Smooth muscle cell (in vitro differentiated cells): ENCODE results near the gene NKG7. TPM values are rescaled to one million over a fixed set of nuclear protein-coding genes. Genes with fewer than 3 reads are reported as not detected.

Experiments used
- DNase-seq: peaks from one replicate; lab custom pipeline; 2025; ENCODE audit not compliant: unreplicated experiment; lab: John Stamatoyannopoulos, UW
- H2AFZ ChIP-seq: fragments of 200-600 bp; sonication (generic); 2 replicates; pipeline ENCODE4 v1.6.0; 2016; ENCODE audit warnings: antibody characterized with exemption, low read depth, mild to moderate bottlenecking
- H3F3A ChIP-seq: fragments of 200-600 bp; sonication (generic); 2 replicates; pipeline ENCODE4 v1.6.0; 2017; ENCODE audit warnings: antibody characterized with exemption, low read depth
- H3K27ac ChIP-seq: fragments of 200-600 bp; sonication (generic); 2 replicates; pipeline ENCODE4 v1.5.1; 2016; ENCODE audit warnings: low read depth, mild to moderate bottlenecking
- H3K27me3 ChIP-seq: fragments of 200-600 bp; sonication (generic); 2 replicates; pipeline ENCODE4 v1.6.1; 2016; ENCODE audit warnings: low read depth, mild to moderate bottlenecking
- H3K36me3 ChIP-seq: fragments of 200-600 bp; sonication (generic); 2 replicates; pipeline ENCODE4 v1.5.1; 2016; ENCODE audit warnings: low read depth
- H3K4me1 ChIP-seq: fragments of 200-600 bp; sonication (generic); 2 replicates; pipeline ENCODE4 v1.5.1; 2016; ENCODE audit warnings: low read depth
- H3K4me2 ChIP-seq: fragments of 200-600 bp; sonication (generic); 2 replicates; pipeline ENCODE4 v1.6.0; 2016; ENCODE audit warnings: mild to moderate bottlenecking
- H3K4me3 ChIP-seq: fragments of 200-600 bp; sonication (generic); 2 replicates; pipeline ENCODE4 v1.5.1; 2016; ENCODE audit warnings: mild to moderate bottlenecking
- H3K79me2 ChIP-seq: fragments of 200-600 bp; sonication (generic); 2 replicates; pipeline ENCODE4 v1.6.0; 2016; ENCODE audit warnings: low read depth, mild to moderate bottlenecking
- H3K9ac ChIP-seq: fragments of 200-600 bp; sonication (generic); 2 replicates; pipeline ENCODE4 v1.6.0; 2016; ENCODE audit warnings: low read depth
- H3K9me3 ChIP-seq: fragments of 200-600 bp; sonication (generic); replicated peaks from 2 replicates; pipeline ENCODE4 v1.5.1; 2016; ENCODE audit warnings: low read depth
- H4K20me1 ChIP-seq: fragments of 200-600 bp; sonication (generic); 2 replicates; pipeline ENCODE4 v1.6.0; 2016; ENCODE audit warnings: low read depth
- CTCF ChIP-seq: fragments of 200-600 bp; sonication (generic); IDR thresholded peaks from 2 replicates; pipeline ENCODE4 v1.5.1; 2017; ENCODE audit warnings: borderline replicate concordance, mild to moderate bottlenecking, antibody characterized with exemption; ENCODE audit not compliant: insufficient read depth, poor library complexity, severe bottlenecking
- WGBS: methylation state at CpG from one replicate; pipeline ENCODE4 v1.1.7; 2016; ENCODE audit warnings: low lambda C conversion rate; 5-methylcytosine and 5-hydroxymethylcytosine counted together
- polyA plus RNA-seq: library from polyadenylated mRNA; unstranded; fragments of >200 nt; fragmentation: Nextera tagmentation; extraction: Ambion mirVana; gene quantifications from 2 replicates; pipeline ENCODE4 v1.2.1, GENCODE V29; 2016
- total RNA-seq: library from RNA; depleted of rRNA; stranded (reverse); fragments of >200 nt; gene quantifications from 2 replicates; pipeline ENCODE4 v1.2.3, GENCODE V29; 2014

The NKG7 gene
- total and polyA plus RNA-seq, 2 experiments from 2014 or later = not detected

- 88% methylated on average over 4 of the region's 4 CpGs for WGBS
- no peak for TF ChIP-seq CTCF
Measured at GRCh38 chr19:51370230-51370629, 2.2 kb downstream of the NKG7 start.

GRCh38 chr19:51368366-51369282, 3.8 kb downstream of the NKG7 start, which contains the start of gene CLDND2:
CLDND2 (minus strand) TSS chr19:51369003; CDS start chr19:51368577, 426 bp downstream.
- Histone ChIP-seq H2AFZ (peak within 1 kb of the TSS; percentile 91), H3K27ac (peak within 1 kb of the TSS; percentile 47), H3K27me3 (no peaks in the 10 kb centered on the region), H3K36me3 (no peaks in the 10 kb centered on the region), H4K20me1 (no peaks in the 10 kb centered on the region), H3F3A (no peaks in the 10 kb centered on the region), H3K9ac (peak within 1 kb of the TSS; percentile 71), H3K4me1 (peaks cover 22% of the 10 kb centered on the region), H3K4me3 (peak within 1 kb of the TSS; percentile 93), H3K9me3 (no peaks in the 10 kb centered on the region), H3K79me2 (no peaks in the 10 kb centered on the region), H3K4me2 (peak within 1 kb of the TSS; percentile 91)
- no peak for TF ChIP-seq CTCF
- DNase-seq = no peak
- 57% methylated on average over 21 of the region's 23 CpGs for WGBS

More at GRCh38 chr19:51370230-51370629, 2.2 kb downstream of the NKG7 start:
- no peaks in the 10 kb centered on the region for H3F3A ChIP-seq
- H3K9ac ChIP-seq = no peak overlapping the region
- H3K27me3 ChIP-seq = no peaks in the 10 kb centered on the region
- H3K4me2 ChIP-seq = no peak overlapping the region
- no peaks in the 10 kb centered on the region for H3K9me3 ChIP-seq
- H3K27ac ChIP-seq = no peak overlapping the region
- no peaks in the 10 kb centered on the region for H4K20me1 ChIP-seq
- no peak for DNase-seq
- no peaks in the 10 kb centered on the region for H3K79me2 ChIP-seq
- H2AFZ ChIP-seq = no peak overlapping the region
- H3K36me3 ChIP-seq = no peaks in the 10 kb centered on the region
- H3K4me1 ChIP-seq = peaks cover 19% of the 10 kb centered on the region
- no peak overlapping the region for H3K4me3 ChIP-seq

- H2AFZ ChIP-seq = peak overlapping the region; percentile 91
- peak; percentile 97 for DNase-seq
- peak overlapping the region; percentile 100 for H3K4me2 ChIP-seq
- H3K79me2 ChIP-seq = no peaks in the 10 kb centered on the region
- H4K20me1 ChIP-seq = no peaks in the 10 kb centered on the region
- H3F3A ChIP-seq = no peaks in the 10 kb centered on the region
- peak overlapping the region; percentile 93 for H3K4me3 ChIP-seq
- peak overlapping the region; percentile 88 for H3K27ac ChIP-seq
- no peaks in the 10 kb centered on the region for H3K27me3 ChIP-seq
- peaks cover 22% of the 10 kb centered on the region for H3K4me1 ChIP-seq
- TF ChIP-seq CTCF = no peak
- peak overlapping the region; percentile 71 for H3K9ac ChIP-seq
- H3K9me3 ChIP-seq = no peaks in the 10 kb centered on the region
- H3K36me3 ChIP-seq = no peaks in the 10 kb centered on the region
- WGBS = 2% methylated on average over 40 of the region's 64 CpGs
Measured at GRCh38 chr19:51367565-51368365, 4.7 kb downstream of the NKG7 start.
